ENCODE data around the gene DPP7.
"Not testable (repeated sequence)": the region's sequence is repeated elsewhere in the genome, so short reads cannot be mapped to it uniquely, and the experiment has no call there.

The DPP7 gene

DNA sequence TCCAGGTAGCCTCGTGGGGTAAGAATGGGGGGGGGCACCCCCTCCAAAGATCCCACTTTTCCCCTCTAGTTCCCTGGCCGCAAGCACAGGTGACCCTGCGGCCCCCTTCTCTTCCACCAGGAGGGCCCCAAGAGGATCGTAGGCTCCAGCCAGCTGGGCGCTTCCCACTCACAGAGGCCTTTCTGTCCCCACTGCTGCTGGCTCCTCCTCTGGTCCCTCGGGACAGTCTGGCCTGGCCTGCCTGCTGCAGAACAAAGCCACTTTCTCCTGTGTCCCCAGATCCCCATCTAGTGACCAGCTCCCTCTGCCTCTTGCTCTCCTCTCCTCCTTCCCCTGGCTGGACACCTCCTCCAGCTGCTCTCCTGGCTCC, 43.6 kb downstream of the DPP7 start:
- DNase-seq (ENCODE audit: low read depth in 2 of 2), result no peak

DNA sequence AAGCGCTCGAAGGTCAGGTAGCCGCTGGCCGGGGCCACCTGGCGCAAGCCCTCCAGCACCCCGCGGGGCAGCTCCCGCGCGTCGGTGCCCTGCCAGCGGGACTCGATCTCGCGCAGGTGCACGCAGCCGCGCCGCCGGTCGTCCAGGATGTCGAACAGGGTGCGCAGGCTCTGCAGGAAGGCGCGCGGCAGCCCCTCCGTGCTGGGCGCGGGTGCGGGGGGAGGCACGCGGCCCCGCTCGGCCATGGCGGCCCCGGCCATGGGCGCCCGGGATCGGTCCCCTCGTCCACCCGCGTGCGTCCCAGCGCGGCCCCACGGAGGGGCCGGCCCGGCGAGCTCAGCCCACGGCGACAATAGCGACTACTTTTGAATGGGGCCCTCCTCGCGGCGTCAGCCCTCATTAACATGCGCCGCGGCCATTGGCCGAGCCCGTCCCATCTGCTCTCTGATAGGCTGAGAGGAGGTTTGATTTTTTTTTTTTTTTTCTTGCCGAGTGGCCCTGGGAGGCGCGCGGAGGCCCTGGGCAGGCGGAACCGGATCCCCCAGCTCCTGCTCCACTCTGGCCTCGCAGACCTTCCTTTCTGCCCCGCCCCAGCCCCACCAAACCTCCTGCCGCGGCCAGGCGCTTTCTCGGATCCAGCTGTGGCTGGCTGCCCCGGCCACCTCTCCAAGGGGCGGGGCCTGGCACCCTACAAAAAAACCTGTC, 44.2 kb downstream of the DPP7 start, which contains the start of gene SAPCD2:
Gene SAPCD2 (minus strand): TSS at position 357 of the 705 bp plus-strand sequence. CDS start 97 bp downstream, at position 260.
- peak; percentile 73 to 79 for DNase-seq (ENCODE audit: low read depth in 2 of 2)

DNA sequence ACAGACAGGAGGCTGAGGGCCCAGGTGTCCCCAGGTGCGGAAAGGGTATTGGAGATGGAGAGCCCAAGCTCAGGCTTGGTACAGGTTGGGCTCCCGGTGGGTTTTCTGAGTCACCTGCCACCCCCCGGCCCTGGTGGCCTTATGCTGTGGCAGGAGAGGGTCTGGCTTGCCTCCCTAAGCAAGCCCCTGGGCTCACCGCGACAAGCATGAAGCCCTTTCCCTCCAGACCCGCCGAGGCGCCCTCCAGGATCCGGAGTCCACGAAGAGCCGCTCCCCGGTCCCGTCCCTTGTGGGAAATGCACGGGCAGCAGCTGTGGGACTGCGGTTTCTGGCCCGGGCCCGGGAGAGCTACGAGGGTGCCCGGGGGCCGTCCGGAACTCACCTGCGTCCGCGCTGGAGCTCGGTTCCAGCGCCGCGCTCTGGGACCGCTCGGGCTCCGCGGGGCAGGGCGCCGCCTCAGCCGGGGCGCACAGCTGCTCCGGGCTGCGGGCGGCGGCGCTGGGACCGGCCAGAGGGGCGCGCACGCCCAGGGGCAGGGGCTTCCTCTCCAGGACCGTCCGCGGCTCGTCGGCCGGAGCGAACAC, 44.9 kb downstream of the DPP7 start:
- DNase-seq (ENCODE audit: low read depth in 2 of 2), result no peak

DNA sequence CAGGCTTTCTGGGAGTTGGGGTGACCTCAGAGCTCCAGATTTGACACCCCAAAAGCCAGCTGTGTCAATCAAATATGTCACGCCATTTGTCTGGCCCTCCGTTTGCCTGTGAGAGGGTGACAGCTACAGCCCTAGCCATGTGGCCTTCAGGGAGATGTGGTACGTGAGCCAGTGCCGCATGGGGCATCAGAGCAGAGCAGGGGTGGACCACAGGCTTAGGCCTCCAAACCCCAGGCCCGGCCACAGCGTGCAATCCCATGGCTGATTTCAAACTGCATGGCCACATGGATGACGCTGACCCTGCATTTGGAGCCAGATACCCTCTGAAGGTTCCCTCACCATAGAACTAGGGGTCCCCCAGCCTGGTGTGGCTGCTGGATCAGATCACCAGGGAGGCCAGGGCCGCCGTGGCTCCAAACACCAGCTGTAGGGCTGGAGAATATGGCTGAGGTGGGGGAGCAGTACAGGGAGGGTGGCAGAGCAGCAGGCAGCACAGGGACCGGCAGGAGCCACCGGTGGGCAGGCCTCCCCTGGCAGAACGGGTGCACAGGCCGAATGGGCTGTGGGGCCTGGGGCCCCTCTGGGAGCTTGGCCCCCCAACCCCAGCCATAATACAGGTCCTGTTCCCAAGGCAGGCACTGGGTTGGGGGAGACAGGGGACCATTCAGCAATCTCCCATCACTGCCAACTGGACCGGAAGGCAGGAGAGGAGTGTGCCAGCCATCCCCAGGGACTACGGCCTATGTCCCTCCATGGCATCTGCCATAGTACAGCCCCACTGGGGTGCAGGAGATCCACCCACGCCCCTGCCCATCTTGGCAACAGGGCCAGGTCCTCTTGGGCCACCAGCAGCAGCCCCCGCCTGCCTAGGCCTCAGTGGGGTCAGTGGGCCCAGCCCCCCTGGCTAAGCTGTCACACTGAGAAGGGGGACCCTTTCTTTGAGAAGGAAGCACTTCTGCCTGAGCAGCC, 45.7 kb downstream of the DPP7 start:
- no peak for DNase-seq (ENCODE audit: low read depth in 2 of 2)

DNA sequence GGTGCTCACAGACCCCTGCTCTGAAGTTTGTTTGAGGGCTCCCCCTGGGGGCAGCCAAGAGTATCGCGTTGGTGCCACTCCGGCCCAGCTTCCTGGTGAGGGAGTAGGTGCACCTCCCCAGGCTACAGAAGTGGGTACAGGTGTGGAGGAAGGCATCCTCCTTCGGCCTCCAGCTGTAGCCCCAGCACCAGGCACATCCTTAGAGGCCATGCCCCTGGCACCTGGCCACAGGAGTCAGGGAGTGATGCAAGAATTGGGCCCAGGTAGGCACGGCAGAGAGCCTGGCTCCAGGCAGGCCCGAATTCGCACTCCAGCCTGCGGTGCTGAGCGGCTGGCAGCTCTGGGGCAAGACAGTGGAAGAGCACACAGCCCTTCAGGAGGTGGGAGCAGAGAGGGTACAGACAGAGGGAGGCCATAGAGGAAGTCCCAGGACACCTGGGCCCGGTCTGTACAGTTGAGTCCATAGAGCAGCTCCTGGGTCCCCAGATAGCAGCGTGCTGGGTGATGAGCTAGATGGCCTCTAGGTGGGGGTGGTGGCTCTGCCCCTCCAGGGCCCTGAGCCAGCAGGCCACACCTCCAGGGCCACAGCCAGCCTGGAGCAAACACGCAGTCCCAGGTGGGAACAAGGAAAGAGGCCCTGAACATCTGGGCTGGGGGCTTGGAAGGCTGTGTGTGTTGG, 46.5 kb downstream of the DPP7 start:
- peak; percentile 72 to 77 for DNase-seq (ENCODE audit: low read depth in 2 of 2)

DNA sequence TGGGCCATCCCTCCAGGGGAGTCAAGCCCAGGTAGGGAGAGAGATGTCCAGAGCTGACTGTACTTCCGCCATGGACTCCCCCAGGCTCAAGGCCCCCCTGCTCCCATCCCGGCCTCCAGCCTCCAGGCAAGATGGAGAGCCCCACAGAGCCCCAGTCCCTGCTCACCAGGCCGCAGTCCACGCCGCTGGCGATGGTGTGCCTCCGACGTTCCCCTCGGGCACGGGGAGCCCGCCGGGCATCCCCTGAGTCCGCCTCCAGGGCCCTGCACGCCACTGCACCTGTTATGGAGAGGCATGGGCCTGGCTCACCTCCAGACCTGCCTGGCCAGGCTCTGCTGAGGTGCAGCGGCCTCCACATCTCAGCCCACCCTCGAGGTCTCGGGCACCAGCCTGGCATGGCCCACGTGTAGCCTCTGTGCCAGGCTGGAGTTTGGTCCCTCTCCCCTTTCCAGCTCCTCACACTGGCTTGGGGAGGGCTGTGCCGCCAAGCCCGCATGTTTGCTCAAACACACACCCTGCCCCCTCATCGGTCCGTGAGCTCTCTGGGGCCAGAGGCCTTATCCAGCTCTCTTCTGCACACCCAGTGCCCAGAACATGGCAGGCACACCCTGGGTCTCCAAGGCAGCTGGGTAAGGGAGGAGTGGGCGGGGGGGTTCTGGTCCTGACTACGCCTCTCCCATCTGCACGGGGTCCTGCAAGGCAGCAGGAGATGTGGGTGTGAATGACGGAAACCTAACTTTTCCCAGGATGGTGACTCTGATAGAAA, 48.3 kb downstream of the DPP7 start:
- DNase-seq (ENCODE audit: low read depth in 2 of 2), result no peak

DNA sequence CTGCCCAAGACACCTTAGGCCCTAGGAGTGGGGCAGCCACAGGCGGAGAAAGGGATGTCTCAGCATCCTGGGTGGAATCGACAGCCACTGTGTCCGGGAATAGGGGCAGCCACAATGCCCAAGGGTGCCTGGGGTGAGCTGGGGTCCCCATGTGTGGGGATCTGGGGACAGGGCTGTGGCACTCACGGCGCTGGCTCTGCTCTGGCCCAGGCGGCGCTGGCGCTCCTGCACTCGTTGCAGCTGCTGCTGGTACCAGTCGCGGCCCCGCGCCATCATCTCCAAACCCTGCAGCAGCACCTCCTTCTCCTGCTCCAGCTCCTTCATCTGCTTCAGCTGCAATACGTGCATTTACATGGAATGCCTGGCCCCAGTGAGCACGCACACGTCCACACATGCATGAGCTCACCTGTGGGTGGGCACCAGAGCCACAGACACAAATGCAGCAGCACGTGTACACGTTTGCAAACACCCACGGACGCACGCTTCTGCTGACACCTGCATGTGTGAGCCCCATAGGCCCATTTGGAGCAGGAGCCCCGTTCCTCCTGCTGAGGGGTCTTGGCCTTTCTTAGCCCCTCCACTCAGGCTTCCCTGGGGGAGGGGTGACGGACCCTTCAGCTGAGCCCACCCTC, 49.1 kb downstream of the DPP7 start:
- no peak for DNase-seq (ENCODE audit: low read depth in 2 of 2)

DNA sequence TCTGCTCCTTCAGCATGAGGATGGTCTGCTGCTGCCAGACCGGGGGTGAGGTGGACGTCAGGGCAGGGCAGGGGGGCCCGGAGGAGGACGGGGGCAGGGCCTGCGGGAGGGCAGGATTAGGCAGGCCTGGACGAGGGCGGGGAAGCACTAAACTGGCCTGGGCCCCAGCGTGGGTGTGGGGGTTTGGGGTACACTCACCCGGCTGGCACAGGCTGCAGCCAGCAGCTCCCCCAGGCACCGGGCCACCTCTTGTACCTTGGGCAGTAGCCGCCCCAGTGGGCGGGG, 49.7 kb downstream of the DPP7 start:
- DNase-seq (ENCODE audit: low read depth in 2 of 2), result no peak

DNA sequence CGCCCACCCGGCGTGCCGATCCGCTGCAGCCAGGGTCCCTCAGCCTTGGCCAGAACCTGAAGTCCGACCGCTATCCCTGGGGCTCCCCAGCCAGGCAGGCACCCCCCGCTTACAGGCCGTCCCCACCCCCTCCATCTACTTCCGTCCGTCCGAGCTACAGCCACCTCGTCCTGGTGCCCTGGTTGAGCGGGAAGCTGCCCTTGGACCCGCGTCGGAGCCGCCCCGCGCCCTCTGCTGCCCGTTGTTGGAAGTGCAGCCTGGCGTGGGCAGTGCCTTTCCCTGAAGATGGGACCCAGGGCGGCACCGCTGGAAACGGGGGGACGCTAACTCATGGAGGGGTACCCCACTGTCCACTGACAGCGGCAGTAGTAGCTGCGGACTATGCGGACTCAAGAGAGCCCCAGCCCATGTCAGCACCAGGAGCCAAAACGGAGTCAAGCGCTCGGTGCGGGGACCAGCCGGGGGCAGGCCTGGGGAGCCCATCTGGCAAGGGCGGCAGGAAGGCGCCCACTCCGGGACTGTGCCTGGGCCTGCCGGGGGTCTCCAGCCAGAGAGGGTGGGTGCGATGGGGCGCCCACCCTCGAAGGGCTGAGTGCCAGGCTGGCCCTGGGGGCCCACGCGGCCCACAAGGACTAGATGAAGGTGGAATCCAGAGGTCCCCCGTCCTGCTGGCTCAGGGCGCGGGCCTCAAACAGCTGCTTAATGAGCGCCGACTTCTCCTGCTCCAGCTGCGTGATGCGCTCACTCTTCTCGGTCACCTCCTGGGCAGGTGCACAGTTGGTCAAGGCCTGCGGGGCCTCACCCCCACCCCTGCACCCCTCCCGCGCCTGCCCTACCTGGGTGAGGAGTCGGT, 50.3 kb downstream of the DPP7 start:
- DNase-seq (ENCODE audit: low read depth in 2 of 2), result no peak

DNA sequence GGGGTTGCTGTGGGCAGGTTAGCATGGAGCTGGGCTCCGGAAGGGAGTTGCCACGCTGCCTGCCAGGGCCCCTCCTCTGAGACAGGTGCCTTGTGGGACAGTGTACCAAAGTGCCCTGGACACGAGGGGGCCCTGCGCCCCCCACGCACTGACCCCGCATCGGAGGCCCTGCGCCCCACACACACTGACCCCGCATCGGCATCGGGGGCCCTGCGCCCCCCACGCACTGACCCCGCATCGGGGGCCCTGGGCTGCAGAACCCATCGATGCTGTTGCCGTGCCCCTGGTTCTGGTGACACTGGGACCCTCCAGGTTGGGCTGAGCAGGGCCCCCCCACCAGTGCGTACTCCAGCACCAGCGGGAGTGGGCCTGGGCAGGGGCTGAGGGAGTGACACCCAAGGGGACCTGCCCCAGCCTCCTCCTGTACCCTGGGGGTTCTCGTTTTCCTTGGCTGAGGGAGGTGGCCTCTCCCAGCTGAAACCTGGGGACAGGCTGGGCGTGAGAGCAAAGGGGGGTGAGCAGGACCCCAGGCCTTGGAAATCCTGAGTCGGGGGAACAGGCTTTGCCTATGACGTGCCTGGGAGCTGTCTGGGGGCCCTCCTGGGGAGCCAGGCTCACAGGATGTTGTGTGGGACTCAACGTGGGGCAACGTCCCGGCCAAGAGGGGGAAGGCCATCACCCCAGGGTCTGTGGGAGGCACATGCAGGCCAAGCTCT, 51.1 kb downstream of the DPP7 start:
- DNase-seq (ENCODE audit: low read depth in 2 of 2), result no peak

DNA sequence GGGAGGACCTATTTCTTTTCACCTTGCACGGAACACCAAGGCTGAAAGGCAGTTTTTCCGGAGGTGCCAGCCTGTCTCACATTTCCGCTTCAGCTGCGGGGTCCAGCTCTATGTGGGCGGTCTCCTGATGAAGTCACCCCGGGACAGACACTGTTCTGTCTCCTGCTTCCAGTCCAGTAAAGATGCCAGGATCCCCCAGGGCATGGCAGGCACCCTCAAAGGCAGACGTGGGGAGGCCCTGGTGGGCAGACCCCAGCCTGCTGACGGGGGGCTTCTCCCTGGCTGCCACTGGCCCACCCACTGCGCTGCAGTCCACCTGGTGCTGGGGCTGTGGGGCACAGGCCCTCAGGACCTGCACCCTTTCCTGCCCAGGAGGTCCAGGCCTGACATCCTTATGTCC, 51.7 kb downstream of the DPP7 start:
- DNase-seq (ENCODE audit: low read depth in 2 of 2), result not testable (repeated sequence)

DNA sequence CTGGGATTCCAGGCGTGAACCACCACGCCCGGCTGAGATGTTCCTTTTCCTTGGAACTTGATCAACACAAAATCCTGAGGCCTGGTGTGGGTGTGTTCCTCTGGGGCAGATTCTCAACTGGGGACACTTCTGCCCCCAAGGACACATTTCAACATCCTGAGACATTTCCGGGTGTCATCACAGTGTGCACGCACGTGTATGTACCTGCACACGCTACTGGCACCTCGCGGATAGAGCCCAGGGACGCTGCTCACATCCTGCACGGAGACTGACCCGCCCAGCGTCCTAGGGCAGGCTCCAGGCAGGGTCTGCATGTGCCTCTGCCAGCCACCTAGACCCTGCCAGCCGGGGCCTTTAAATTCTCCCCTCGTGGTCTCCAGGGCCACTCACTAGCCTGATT, 52.1 kb downstream of the DPP7 start:
- DNase-seq (ENCODE audit: low read depth in 2 of 2), result no peak

All from stimulated activated CD4-positive, alpha-beta T cell treated with anti-CD3 and anti-CD28 coated beads, Interleukin-15, amount 100 ng/mL, for 48 hours (primary cell).